Naive B cell (primary cell): ENCODE data around the gene NF2. TPM values are rescaled to one million over a fixed set of nuclear protein-coding genes. Genes with fewer than 3 reads are reported as not detected.

Experiments
- ATAC-seq, 2 donors: fragments of 150-1000 bp; cut with Tn5 transposase; 2 replicates each; pipeline ENCODE4 v1.10.0; 2021; ENCODE audit warnings: low read depth in 2 of 2, mild to moderate bottlenecking in 2 of 2, moderate library complexity in 2 of 2
- DNase-seq: peaks from one replicate; pipeline ENCODE4 v3.0.0; 2022
- H3K27ac Mint-ChIP-seq, 6 donors: one replicate each; pipeline ENCODE4 v1.8.0; 2020 to 2022; ENCODE audit warnings: mild to moderate bottlenecking in 6 of 6, mixed read lengths in 6 of 6, moderate library complexity in 5 of 6, inconsistent platforms in 2 of 6
- H3K27me3 Mint-ChIP-seq, 3 donors: one replicate each; pipeline ENCODE4 v1.8.0; 2021 to 2022; ENCODE audit warnings: mixed read lengths in 3 of 3, mild to moderate bottlenecking in 1 of 3
- H3K36me3 Mint-ChIP-seq, 2 donors: one replicate each; pipeline ENCODE4 v1.8.0; 2020 to 2022; ENCODE audit warnings: mixed read lengths in 2 of 2, inconsistent platforms in 1 of 2, mild to moderate bottlenecking in 1 of 2
- H3K4me1 Mint-ChIP-seq, 3 donors: one replicate each; pipeline ENCODE4 v1.8.0; 2020 to 2022; ENCODE audit warnings: mixed read lengths in 3 of 3, inconsistent platforms in 1 of 3, mild to moderate bottlenecking in 1 of 3, moderate library complexity in 1 of 3
- H3K4me3 Mint-ChIP-seq, 8 donors: one replicate each; pipeline ENCODE4 v1.8.0; 2020 to 2022; ENCODE audit warnings: mild to moderate bottlenecking in 8 of 8, mixed read lengths in 8 of 8, moderate library complexity in 8 of 8, inconsistent platforms in 2 of 8
- H3K9me3 Mint-ChIP-seq, 7 donors: one replicate each; pipeline ENCODE4 v1.8.0; 2020 to 2022; ENCODE audit warnings: mixed read lengths in 7 of 7, mild to moderate bottlenecking in 5 of 7, inconsistent platforms in 2 of 7, moderate library complexity in 1 of 7
- polyA plus RNA-seq, 6 donors: library from polyadenylated mRNA; unstranded; fragments of 300-500 nt; fragmentation: Illumina TruSeq; gene quantifications; one replicate each; pipeline ENCODE4 v1.2.3, GENCODE V29; 2021; ENCODE audit warnings: low read depth in 6 of 6

Gene NF2
- polyA plus RNA-seq, 6 donors from 2014 or later: 6.5 to 23.7 (median 20.0) TPM

- H3K27ac Mint-ChIP-seq: no peak overlapping the region
- no peaks in the 10 kb centered on the region for H3K9me3 Mint-ChIP-seq
- H3K27me3 Mint-ChIP-seq: peaks cover 24 to 72% (median 57%) of the 10 kb centered on the region in 3 donors
- no peaks in the 10 kb centered on the region for H3K36me3 Mint-ChIP-seq
- H3K4me3 Mint-ChIP-seq: no peak overlapping the region
- DNase-seq (no peak), ATAC-seq (no peak)
- H3K4me1 Mint-ChIP-seq: peaks cover 7 to 14% (median 8%) of the 10 kb centered on the region in 3 donors
These were observed 117.4 kb downstream of the NF2 start for GRCh38 chr22:29720811-29721323.

GRCh38 chr22:29722151-29722550, 118.7 kb downstream of the NF2 start:
- DNase-seq (no peak), ATAC-seq (no peak)

GRCh38 chr22:29722587-29722986, 119.2 kb downstream of the NF2 start:
- Mint-ChIP-seq H3K27me3 (peaks cover 14 to 55% (median 40%) of the 10 kb centered on the region in 3 donors), H3K4me1 (peaks cover 7 to 14% (median 12%) of the 10 kb centered on the region in 3 donors), H3K36me3 (no peaks in the 10 kb centered on the region), H3K4me3 (no peak overlapping the region), H3K9me3 (no peaks in the 10 kb centered on the region), H3K27ac (no peak overlapping the region)
- ATAC-seq: no peak
- DNase-seq: no peak

More at GRCh38 chr22:29722151-29722550, 118.7 kb downstream of the NF2 start:
- Mint-ChIP-seq H3K27me3 (peaks cover 16 to 59% (median 44%) of the 10 kb centered on the region in 3 donors), H3K4me1 (peaks cover 7 to 14% (median 12%) of the 10 kb centered on the region in 3 donors), H3K9me3 (no peaks in the 10 kb centered on the region), H3K4me3 (peak overlapping the region in 2 of 8 donors; percentile 19 to 20), H3K27ac (no peak overlapping the region), H3K36me3 (no peaks in the 10 kb centered on the region)

GRCh38 chr22:29723766-29724165, 120.3 kb downstream of the NF2 start:
- H3K36me3 Mint-ChIP-seq: peaks cover 0 to 2% of the 10 kb centered on the region in 2 donors
- DNase-seq (no peak), ATAC-seq (no peak)
- H3K4me3 Mint-ChIP-seq: no peak overlapping the region
- no peak overlapping the region for H3K27ac Mint-ChIP-seq
- no peaks in the 10 kb centered on the region for H3K9me3 Mint-ChIP-seq
- peaks cover 8 to 43% (median 30%) of the 10 kb centered on the region in 3 donors for H3K27me3 Mint-ChIP-seq
- peaks cover 7 to 12% (median 11%) of the 10 kb centered on the region in 3 donors for H3K4me1 Mint-ChIP-seq

DNA sequence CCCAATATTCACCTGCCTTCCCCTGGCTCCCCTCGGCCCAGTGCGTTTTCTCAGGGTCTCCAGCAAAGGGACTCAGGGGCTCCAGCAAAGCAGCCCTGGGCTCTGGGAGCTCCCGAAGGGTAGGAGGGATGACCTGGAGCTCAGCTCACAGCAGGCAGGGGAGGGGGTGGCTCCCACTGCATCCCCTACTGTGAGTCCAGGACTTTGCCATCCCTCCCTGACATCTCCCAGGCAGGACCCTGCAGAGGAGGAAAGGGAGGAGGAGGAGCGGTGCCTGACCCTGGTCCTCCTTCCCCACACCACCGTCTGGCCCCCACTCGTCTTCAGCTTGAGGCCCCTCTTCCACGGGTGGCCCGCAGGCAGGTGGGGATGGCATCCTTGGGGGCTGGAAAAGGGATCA, 121.4 kb downstream of the NF2 start:
- H3K27me3 Mint-ChIP-seq: peaks cover 3 to 33% (median 19%) of the 10 kb centered on the region in 3 donors
- ATAC-seq: no peak
- H3K4me1 Mint-ChIP-seq: peaks cover 0 to 4% (median 3%) of the 10 kb centered on the region in 3 donors
- no peak overlapping the region for H3K4me3 Mint-ChIP-seq
- no peak for DNase-seq
- peaks cover 0 to 5% of the 10 kb centered on the region in 2 donors for H3K36me3 Mint-ChIP-seq
- no peaks in the 10 kb centered on the region for H3K9me3 Mint-ChIP-seq
- no peak overlapping the region for H3K27ac Mint-ChIP-seq

- Mint-ChIP-seq H3K36me3 (peaks cover 0 to 5% of the 10 kb centered on the region in 2 donors), H3K27me3 (peaks cover 3 to 32% (median 18%) of the 10 kb centered on the region in 3 donors), H3K4me1 (peaks cover 0 to 4% (median 3%) of the 10 kb centered on the region in 3 donors), H3K4me3 (no peak overlapping the region), H3K9me3 (no peaks in the 10 kb centered on the region), H3K27ac (no peak overlapping the region)
- no peak for DNase-seq
- no peak for ATAC-seq
These were observed 122.7 kb downstream of the NF2 start for GRCh38 chr22:29726106-29726505.

DNA sequence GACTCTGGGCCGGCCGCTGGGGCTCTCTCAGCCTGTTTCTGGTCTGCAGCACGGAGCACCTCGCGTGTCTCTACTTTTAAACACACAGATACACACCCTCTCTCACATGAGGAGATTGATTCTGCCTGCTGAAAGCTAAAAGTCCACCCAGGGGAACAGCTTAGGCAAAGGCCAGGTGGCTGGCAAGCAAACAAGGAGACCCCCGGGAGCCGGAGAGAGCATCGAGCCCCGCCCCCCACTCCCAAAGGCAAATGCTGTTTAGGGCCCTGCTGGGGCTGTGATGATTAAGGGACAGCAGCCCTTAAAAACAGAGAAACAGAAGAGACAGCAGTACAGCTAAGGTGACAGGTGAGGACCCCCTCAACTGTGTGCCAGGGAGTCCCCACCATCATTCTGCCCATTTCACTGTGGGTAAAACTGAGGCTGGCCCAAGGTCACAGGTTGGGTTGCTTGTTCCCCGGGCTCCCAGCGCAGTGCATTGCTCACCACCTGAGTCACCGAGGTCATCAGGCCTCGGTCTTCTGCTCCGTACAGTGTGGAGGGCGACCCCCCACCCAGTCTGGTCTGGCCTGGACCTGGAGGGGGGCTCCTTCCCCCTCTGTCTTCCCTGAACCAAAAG, 123.2 kb downstream of the NF2 start:
- DNase-seq: no peak
- Mint-ChIP-seq H3K36me3 (peaks cover 0 to 5% of the 10 kb centered on the region in 2 donors), H3K4me3 (no peak overlapping the region), H3K4me1 (peaks cover 0 to 4% (median 0%) of the 10 kb centered on the region in 3 donors), H3K27me3 (peaks cover 3 to 27% (median 13%) of the 10 kb centered on the region in 3 donors), H3K27ac (no peak overlapping the region), H3K9me3 (no peaks in the 10 kb centered on the region)
- ATAC-seq: no peak

DNA sequence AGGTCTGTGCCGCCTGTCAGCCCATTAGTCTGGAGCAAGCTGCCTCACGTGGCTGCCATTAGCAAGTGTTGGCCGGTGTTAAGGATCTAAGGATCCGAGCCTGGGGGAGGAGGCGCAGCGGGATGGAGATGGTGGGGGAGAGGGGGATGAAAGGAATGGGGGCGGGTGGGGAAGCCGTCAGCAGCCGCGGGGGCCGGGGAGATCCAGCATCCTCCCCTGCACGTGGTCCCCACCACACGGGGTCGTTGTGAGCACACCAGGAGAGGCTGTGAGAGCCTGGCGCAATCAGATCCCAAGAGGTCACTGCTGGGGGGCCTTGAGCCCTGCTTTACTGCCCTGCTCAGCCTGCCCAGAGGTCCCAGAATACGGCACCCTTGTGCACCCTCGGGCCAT, 123.7 kb downstream of the NF2 start:
- ATAC-seq (no peak), DNase-seq (no peak)
- Mint-ChIP-seq H3K4me3 (no peak overlapping the region), H3K36me3 (peaks cover 0 to 5% of the 10 kb centered on the region in 2 donors), H3K9me3 (no peaks in the 10 kb centered on the region), H3K4me1 (peaks cover 0 to 4% (median 0%) of the 10 kb centered on the region in 3 donors), H3K27ac (no peak overlapping the region), H3K27me3 (peaks cover 3 to 22% (median 11%) of the 10 kb centered on the region in 3 donors)

- ATAC-seq: no peak
- no peaks in the 10 kb centered on the region for H3K9me3 Mint-ChIP-seq
- no peak overlapping the region for H3K27ac Mint-ChIP-seq
- H3K27me3 Mint-ChIP-seq: peaks cover 3 to 6% (median 5%) of the 10 kb centered on the region in 3 donors
- H3K4me3 Mint-ChIP-seq: no peak overlapping the region
- H3K4me1 Mint-ChIP-seq: peaks cover 5 to 8% (median 6%) of the 10 kb centered on the region in 3 donors
- peaks cover 0 to 5% of the 10 kb centered on the region in 2 donors for H3K36me3 Mint-ChIP-seq
- no peak for DNase-seq
These were observed 125.7 kb downstream of the NF2 start for GRCh38 chr22:29729161-29729560.

DNA sequence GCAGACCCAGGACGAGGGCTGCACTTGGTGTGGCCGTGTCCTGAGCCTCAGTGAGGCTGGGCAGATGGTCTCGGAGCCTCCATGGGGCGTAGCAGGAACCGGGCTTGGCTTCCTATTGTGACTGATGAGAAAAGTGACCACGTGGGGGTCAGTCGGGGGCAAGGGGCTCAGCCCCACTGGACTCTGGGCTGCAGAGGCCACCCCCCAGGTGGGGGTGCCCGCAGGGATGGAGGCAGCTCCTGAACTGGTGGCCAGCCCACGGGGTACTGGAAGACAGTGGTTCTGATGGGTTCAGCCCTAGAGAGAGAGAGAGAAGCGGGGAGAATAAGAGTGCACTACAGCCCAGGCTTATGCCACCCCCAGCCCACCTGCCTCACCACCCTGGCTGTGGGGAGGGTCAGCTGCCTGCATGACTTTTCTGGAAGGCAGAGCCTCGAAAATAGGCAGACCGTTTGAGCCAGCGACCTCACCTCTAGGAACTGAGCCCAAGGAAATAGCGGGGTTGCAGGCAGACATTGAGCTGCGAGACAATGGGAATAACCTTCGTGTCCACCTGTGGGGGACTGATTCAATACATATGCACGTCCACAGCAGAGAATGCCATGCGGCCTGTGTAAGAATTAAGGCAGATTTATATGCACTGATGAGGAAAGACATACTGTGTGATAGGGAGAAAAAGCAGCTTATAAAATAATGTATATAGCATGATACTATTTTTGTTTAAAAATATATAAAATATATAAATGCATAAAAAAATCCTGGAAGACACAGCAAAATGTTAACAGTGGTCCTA, 127.8 kb downstream of the NF2 start:
- Mint-ChIP-seq H3K36me3 (peaks cover 0 to 5% of the 10 kb centered on the region in 2 donors), H3K4me3 (peak overlapping the region in 2 of 8 donors; percentile 9 to 25), H3K9me3 (no peaks in the 10 kb centered on the region), H3K27me3 (no peaks in the 10 kb centered on the region), H3K27ac (peak overlapping the region in 1 of 6 donors; percentile 91), H3K4me1 (peaks cover 9 to 15% (median 11%) of the 10 kb centered on the region in 3 donors)
- no peak for DNase-seq
- ATAC-seq: no peak

GRCh38 chr22:29732883-29733282, 129.4 kb downstream of the NF2 start:
- peak overlapping the region in 1 of 6 donors; percentile 14 for H3K27ac Mint-ChIP-seq
- H3K36me3 Mint-ChIP-seq: peaks cover 8 to 14% of the 10 kb centered on the region in 2 donors
- ATAC-seq (no peak), DNase-seq (no peak)
- no peaks in the 10 kb centered on the region for H3K27me3 Mint-ChIP-seq
- no peaks in the 10 kb centered on the region for H3K9me3 Mint-ChIP-seq
- peaks cover 8 to 15% (median 9%) of the 10 kb centered on the region in 3 donors for H3K4me1 Mint-ChIP-seq
- H3K4me3 Mint-ChIP-seq: no peak overlapping the region

- Mint-ChIP-seq H3K4me1 (peaks cover 8 to 15% (median 9%) of the 10 kb centered on the region in 3 donors), H3K4me3 (no peak overlapping the region), H3K27ac (peak overlapping the region in 2 of 6 donors; percentile 51 to 67), H3K36me3 (peaks cover 8 to 15% of the 10 kb centered on the region in 2 donors), H3K9me3 (no peaks in the 10 kb centered on the region), H3K27me3 (no peaks in the 10 kb centered on the region)
- DNase-seq: no peak
- ATAC-seq: peak in 1 of 2 donors; percentile 27
These were observed 130.1 kb downstream of the NF2 start for GRCh38 chr22:29733362-29734201.

GRCh38 chr22:29734406-29734805, 131.0 kb downstream of the NF2 start:
- H3K27ac Mint-ChIP-seq: peak overlapping the region in 1 of 6 donors; percentile 67
- DNase-seq: no peak
- H3K4me3 Mint-ChIP-seq: peak overlapping the region in 1 of 8 donors; percentile 13
- ATAC-seq: no peak
- peaks cover 8 to 10% of the 10 kb centered on the region in 2 donors for H3K36me3 Mint-ChIP-seq
- H3K4me1 Mint-ChIP-seq: peaks cover 8 to 15% (median 9%) of the 10 kb centered on the region in 3 donors
- no peaks in the 10 kb centered on the region for H3K9me3 Mint-ChIP-seq
- H3K27me3 Mint-ChIP-seq: no peaks in the 10 kb centered on the region
